C4-2B (cell line): ENCODE measurements around the gene HIVEP2.

Experiments used
- CTCF ChIP-seq: fragments of 450-650 bp; conservative IDR thresholded peaks from 2 replicates; pipeline ENCODE4 v1.5.1; 2017; ENCODE audit warnings: mild to moderate bottlenecking
- ZFX ChIP-seq: fragments of 450-650 bp; IDR thresholded peaks from 2 replicates; pipeline ENCODE4 v1.6.1; 2017

- TF ChIP-seq CTCF, result no peak
- no peak for TF ChIP-seq ZFX
Measured at GRCh38 chr6:142752348-142752747, 192.6 kb downstream of the HIVEP2 start.
